NOMO-1 treated with DMSO at 0.1 percent for 48 hours (cell line): ENCODE data around the gene POLRMT.
"Not testable (repeated sequence)": the region's sequence is repeated elsewhere in the genome, so short reads cannot be mapped to it uniquely, and the experiment has no call there.

Experiments
- DNase-seq: peaks from one replicate; lab custom pipeline; 2025; ENCODE audit not compliant: unreplicated experiment; lab: John Stamatoyannopoulos, UW

POLRMT gene

GRCh38 chr19:613732-614567, 19.4 kb downstream of the POLRMT start:
- DNase-seq = no peak

GRCh38 chr19:612941-613340, 20.4 kb downstream of the POLRMT start:
- DNase-seq = no peak

- DNase-seq = no peak
Observed at GRCh38 chr19:611481-611868, 21.9 kb downstream of the POLRMT start.

GRCh38 chr19:610801-611480, 22.4 kb downstream of the POLRMT start:
- no peak for DNase-seq

- no peak for DNase-seq
Observed at GRCh38 chr19:610071-610800, 23.1 kb downstream of the POLRMT start.

- peak; percentile 31 for DNase-seq
Observed at GRCh38 chr19:609004-609346, 24.4 kb downstream of the POLRMT start.

GRCh38 chr19:608155-609003, 25.0 kb downstream of the POLRMT start:
- DNase-seq = no peak

GRCh38 chr19:607301-608154, 25.8 kb downstream of the POLRMT start:
- DNase-seq = no peak

- not testable (repeated sequence) for DNase-seq
Observed at GRCh38 chr19:605061-605971, 28.0 kb downstream of the POLRMT start.

- no peak for DNase-seq
Observed at GRCh38 chr19:604355-604754, 29.0 kb downstream of the POLRMT start.

GRCh38 chr19:603779-604178, 29.6 kb downstream of the POLRMT start:
- not testable (repeated sequence) for DNase-seq

GRCh38 chr19:603302-603639, 30.1 kb downstream of the POLRMT start:
- not testable (repeated sequence) for DNase-seq

- DNase-seq = no peak
Observed at GRCh38 chr19:602391-603301, 30.7 kb downstream of the POLRMT start.

- DNase-seq = no peak
Observed at GRCh38 chr19:601790-602189, 31.5 kb downstream of the POLRMT start.

- DNase-seq = no peak
Observed at GRCh38 chr19:601310-601709, 32.0 kb downstream of the POLRMT start.

GRCh38 chr19:597406-598315, 35.7 kb downstream of the POLRMT start:
- no peak for DNase-seq

- DNase-seq = no peak
Observed at GRCh38 chr19:596263-596655, 37.1 kb downstream of the POLRMT start.
